HG02973 (cell line): ENCODE data around the gene BTG3.

ENCODE experiments used
- ATAC-seq: cut with Tn5 transposase; IDR thresholded peaks from one replicate; pipeline ENCODE4 v1.9.1; 2021; ENCODE audit warnings: moderate library complexity; ENCODE audit not compliant: unreplicated experiment

BTG3 gene

DNA sequence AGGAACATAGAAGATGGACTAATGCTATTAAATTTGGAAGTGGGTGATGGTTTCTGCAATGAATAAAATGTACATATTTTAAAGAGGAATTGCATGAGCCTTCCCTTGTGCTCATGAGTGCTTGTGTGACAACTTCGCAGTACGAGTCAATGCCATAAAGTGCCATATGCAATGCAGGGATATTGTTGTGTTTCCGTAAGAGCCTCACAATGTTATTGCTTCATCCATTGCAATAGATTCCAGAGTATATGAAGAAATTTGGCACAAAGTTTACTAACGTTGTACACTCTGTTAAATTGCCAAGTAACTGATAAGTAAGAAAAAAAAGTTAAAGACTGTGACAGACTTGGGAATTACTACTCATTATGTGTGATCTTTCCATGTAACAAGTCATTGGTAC is 22.3 kb downstream of the BTG3 start:
- no peak for ATAC-seq

DNA sequence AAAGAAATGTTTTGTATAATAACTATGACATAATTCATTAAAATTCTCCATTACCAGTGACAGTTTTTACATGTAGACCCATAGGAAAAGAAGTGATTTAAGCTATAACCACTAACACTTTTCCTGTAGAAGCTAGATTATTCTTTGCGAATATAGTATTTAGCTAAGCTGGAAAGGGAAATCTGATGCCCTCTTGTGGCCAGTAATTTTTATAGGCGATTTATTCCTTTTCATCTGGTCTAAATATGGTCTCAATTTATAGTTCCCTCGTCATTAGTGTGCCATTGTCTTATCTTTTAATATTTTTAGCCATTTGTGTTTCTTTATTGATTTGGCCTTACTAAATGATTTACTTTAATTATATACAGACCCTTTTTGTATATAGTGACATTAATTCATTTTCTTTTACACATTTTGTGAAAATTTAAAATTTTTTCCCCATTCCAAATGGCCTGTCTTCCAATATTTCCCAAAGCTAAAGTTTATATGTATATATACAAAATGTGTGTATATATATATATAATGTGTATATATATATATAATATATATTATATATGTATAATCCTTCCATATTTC is 26.7 kb downstream of the BTG3 start:
- ATAC-seq: no peak

DNA sequence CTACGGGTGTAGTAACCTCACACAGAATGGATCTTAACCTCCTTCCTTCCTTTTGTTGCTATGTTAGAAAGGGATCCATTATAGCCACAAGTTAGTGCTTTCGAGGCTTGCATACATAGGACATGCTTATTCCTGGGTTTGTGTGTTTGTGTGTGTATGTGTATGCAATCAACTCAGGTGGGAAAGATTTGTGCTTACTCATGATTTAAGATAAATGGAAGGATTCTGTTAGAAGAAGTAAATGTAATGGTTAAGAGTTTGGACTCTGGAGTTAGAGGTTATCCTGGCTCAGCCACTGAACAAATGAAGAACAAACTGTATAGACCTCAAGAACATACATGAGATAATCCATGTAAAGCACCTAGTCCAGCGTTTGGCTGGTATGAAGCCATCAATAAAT is 28.8 kb downstream of the BTG3 start:
- ATAC-seq: no peak

DNA sequence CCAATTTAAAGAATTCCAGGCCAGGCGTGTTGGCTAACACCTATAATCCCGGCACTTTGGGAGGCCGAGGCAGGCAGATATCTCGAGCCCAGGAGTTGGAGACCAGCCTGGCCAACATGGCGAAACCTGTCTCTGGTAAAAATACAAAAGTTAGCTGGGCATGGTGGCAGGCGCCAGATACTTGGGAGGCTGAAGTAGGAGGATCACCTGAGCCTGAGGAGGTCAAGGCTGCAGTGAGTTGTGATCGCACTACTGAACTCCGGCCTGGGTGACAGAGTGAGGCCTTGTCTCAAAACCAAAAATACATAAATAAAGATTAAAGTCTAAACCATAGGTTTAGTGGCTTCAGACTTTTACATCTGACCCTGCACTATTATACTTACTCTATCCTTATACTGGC is 32.4 kb downstream of the BTG3 start:
- ATAC-seq: no peak

DNA sequence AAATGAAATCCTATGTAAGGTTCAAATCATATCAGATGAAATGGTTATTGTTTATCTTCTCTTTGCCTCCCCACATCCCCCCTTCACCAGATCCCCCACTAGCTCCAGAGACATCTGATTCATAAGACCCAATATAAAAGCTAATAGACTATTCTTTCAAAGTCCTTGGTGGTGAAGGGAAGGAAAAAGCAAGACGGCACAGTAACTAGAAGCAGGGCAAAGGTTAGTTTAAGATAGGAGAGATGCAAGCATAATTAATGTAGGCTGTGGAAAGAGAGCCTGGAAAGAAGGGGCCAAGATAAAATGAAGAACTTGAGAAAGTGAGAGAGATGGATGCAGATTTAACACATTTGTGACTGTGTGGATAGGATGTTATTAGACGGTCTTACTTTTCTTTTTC is 33.8 kb downstream of the BTG3 start:
- ATAC-seq: no peak

DNA sequence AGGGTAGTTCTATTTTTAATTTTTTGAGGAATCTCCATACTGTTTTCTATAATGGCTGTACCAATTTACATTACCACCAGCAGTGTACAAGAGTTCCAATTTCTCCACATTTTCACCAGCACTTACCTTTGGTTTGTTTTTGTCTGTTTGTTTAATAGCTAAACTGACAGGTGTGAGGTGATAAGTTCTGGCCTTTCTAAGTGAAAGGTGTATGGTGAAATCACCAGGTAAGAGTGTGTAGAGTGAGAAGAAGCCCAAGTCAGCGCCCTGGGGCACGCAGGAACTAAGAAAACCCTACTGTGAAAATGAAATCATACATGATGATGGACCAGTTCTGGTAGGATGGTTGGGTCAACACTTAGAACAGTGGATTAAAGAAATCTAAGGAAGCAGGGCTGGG is 34.5 kb downstream of the BTG3 start:
- ATAC-seq: no peak

DNA sequence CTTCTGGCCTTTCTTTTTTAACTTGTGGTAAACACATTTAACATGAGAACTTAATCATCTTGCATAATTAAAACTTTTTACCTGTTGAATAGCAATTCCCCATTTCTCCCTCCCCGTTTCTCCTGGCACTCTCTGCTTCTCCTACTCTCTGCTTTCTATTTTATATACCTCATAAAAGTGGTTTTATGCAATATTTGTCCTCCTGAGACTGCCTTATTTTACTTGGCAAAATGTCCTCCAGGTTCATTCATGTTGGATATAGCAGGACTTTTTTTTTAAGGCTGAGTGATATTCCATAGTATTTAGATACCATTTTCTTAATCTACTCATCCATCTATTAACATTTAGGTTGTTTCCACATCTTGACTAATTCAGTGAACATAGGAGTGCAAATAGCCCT is 35.0 kb downstream of the BTG3 start:
- no peak for ATAC-seq

DNA sequence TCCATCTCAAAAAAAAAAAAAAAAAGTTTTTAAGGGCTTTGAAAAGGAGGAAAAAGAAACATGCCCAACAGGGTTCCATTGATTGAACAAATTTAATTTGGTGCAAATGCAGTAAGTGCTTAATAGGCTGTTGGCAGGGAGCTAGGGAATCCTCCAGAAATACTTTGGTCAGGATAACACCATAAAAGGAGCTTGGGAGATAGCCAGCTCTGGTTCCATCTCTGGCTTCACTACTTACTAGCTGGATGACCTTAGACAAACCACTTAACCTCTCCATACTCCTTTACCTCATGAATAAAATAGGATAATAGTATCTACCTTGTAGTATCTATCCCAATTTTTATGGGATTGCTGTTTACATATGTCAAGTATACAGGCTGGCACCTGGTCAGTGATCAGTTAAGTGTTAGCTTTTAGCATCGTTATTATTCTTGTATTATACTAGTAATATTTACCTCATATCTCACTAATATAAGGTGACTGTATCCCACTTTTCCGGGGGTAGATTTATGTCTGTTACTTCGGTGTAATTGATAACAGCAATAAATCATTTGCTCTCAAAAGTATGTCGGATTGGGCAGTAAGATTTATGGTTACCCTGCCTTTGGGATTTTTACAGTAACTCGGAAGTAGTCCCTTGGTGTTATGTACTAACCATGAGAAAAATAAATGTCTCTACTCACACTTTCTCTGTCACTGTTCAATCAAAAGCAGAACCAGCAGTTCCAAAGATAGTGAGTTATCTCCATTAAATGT is 36.4 kb downstream of the BTG3 start:
- ATAC-seq: no peak

DNA sequence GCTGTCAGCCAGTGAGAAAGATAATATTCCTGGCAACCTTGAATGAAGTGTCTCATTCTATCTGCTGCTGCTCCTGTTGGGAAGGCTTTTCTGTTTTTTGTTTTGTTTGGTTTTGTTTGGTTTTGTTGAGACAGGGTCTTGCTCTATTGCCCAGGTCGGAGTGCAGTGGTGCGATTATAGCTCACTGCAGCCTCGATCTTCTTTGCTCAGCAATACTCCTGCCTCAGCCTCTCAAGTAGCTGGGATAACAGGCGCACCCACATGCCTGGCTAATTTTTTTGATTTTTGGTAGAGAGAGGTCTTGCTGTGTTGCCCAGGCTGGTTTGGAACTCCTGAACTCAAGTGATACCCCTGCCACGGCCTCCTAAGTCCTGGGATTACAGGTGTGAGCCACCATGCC is 37.6 kb downstream of the BTG3 start:
- no peak for ATAC-seq

DNA sequence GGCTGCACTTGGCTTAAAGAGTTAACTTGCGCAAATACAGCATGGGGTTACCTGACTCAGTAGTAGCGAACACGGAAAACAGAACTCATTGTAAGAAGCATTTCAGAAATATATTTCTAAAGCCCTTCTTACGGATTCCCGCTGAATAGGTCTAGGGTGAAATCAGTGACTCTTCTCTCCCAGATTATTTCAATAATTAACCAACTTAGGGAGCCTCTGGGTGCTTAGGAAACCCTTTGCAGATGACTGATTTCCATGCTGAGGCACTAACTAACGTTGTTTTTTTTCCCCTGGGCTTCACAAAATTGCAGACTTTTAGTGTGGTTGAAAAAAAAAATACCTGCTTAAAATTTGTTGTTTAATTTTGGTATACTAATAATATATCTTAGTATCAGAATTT is 40.3 kb downstream of the BTG3 start:
- no peak for ATAC-seq

DNA sequence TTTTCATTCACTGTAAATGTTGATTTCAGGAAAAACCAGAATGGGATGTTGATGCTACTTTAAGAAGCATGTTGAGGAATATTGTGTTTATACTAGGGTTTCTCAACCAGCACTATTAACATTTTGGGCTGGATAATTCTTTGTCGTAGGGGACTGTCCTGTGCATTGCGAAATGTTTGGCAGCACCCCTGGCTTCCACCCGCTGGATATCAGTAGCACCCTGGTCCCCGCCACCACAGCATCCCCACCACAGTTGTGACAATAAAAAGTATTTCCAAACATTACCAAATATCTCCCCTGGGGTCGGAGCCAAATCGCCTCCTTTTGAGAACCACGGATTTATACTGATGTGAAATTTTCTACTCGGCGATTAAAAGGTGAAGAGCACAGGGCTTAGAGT is 41.9 kb downstream of the BTG3 start:
- ATAC-seq: no peak

DNA sequence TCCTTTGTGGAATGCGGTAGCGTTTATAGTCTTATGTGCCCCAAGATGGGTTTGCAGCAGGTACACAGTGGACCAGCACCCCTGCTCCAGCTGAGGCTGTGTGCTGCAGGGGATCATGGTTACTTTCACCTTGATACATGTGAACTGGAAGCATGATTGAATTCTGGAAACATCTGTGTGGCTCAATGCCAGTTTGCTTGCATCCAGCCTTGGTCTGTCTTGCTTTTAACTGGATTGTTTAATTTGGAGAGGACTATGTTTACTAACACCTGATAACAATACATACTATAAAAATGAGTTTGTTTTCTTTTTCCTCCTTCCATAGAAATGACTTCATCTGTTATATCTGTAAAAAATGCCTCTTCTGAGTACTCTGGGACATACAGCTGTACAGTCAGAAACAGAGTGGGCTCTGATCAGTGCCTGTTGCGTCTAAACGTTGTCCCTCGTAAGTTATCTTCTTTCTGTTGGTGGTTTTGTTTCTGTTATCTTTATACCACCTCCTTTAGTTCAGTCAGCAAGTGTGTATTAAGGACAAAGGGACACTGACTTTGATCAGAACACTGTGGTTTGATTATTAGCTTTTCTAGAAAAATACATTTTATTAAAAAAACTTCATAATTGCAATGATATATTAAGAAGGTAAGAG is 52.2 kb downstream of the BTG3 start:
- ATAC-seq: no peak

DNA sequence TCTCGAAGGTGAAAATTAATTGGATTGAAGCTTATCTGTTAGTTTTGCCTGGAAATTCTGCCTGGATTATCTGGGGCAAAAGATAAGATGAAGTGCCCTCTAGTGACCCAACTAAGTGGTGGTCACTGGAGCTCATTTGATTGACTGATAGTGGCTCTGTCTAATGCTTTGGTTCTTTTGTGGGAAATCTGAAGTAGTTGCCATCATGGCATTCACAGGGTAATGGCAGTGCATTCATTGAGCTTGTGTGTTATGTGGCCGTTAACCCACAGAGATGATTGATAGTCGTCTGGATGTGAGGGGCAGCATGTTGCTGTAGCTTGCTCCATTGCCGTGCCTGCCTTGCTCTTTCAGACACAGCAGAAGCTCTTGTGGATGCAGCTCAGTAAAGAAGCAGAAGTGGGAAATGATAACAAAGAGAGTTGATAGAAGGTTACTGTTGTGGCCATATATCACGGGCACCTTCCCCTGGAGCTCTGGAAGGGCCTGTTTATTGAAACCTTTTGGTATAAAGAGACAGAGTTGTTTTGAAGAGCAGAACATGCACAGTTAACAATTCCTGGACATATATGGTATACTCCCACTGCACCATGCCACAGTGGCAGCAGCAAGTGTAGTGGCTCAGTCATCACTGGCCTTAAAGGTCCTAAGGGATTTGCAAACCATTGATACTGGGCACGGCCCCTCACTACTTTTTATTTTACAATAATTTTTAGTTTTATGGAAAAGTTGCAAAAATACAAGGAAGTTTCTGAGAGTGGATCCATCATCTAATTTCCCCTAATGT is 57.8 kb downstream of the BTG3 start:
- ATAC-seq: no peak

DNA sequence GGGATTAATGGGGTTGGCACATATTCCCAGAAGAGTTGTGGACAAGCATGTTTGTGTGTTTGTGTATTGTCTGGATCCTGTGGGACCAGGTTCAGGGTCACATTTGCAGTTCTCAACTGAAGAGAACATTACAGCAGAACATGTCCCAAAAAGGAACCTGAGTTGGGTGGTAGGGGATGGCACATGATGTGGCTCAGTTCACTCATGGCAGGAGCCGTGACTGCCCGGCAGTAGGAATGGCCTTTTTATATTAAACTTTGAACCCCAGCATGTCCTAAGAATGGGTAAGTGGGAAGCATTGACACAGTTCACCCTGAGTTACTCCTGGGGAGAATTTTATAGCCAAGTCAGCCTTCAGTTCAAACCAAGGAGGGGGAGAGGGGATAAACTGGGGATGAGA is 58.6 kb downstream of the BTG3 start:
- ATAC-seq: no peak

DNA sequence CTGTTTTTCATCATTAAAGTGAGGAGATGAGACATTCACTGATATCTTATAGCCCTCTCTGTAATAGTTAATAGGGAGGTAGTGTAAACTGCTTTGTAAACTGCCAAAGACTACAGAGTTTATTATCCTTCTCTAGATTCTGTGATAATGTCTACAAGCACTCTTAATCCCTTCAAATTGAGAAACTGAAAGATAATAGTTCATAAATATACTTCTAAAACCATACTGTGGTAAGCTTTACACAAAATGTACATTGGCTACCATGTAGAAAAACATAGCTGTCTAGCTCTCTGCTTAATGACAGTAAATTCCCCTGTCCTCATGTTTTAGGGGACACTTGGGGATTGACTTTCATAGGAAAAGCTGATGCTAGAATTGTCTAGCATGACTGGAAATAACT is 60.3 kb downstream of the BTG3 start:
- ATAC-seq: no peak

DNA sequence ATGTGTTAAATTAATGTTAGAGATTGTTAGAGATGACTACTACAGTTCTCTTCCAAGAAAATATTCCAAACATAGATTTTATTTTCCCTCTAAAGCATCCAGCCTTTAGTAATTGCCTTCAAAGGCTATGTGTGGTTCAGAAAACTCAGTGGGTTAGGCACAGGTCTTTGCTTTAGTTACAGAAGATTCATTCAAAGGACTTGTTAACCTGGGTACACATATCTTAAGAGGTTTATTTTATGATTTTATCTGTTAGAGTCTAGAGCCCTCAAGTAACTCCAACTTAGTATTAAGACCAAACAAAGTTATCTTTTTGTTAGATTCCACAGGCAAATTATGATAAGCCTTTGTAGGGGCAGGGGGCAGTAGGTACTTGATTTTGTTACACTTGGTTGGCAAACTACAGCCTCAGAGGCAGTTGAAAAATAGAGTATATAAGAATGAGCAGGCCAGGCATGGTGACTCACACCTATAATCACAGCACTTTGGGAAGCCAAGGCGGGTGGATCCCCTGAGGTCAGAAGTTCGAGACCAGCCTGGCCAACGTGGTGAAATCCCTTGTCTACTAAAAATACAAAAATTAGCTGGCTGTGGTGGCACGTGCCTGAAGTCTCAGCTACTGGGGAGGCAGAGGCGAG is 61.9 kb downstream of the BTG3 start:
- ATAC-seq: no peak

DNA sequence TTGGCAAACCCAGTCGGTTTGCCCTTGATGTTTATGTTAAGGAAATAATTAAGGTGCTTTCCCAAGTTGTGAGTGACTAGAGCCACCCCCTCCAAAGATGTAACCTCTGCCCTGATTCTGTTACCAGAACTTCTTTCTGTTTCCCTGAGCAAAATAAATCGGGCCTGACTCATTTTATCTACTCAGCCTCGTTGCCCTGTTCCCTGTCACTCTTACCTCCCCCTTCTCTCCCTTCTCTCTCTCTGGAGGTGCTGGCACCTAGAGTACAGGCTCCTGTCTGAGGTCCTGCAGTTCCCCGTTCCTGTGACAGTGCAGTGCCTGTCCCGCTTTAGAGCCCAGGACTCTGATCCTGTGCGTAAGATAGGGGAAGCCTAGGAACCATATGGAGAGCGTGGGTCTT is 64.4 kb downstream of the BTG3 start:
- ATAC-seq: no peak

DNA sequence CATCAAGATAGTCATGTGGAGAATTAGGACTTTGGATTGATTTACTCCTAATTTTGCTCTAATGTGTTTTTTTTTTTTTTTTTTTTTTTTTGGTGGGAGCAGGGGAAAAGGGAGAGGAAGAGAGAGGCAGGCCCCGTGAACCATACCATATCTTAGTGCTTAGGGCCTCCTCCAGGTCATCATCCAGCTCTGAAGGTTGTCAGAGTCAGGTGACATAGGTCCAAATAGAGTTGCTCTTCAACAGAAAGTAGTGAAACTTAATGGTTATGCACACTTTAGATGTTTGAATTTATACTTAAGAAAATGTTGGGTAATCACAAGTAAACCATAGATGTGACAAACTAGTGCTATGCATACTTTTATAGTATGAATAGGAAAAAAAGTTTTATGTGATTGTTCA is 67.7 kb downstream of the BTG3 start:
- no peak for ATAC-seq
